Loucy (cell line): Measurements from ENCODE around the gene LY86.

ENCODE experiments used
- H2AFZ ChIP-seq: fragments of 200-600 bp; sonication (generic); 2 replicates; pipeline ENCODE4 v1.6.0; 2016; ENCODE audit warnings: antibody characterized with exemption, mild to moderate bottlenecking, low read length, moderate library complexity
- H3F3A ChIP-seq: fragments of 200-600 bp; 2 replicates; pipeline ENCODE4 v1.6.0; 2016; ENCODE audit warnings: antibody characterized with exemption, low read depth, mild to moderate bottlenecking
- H3K27me3 ChIP-seq: fragments of 200-600 bp; sonication (generic); 2 replicates; pipeline ENCODE4 v1.6.1; 2014; ENCODE audit warnings: low read length, mild to moderate bottlenecking; ENCODE audit not compliant: insufficient read depth, poor library complexity, severe bottlenecking
- H3K36me3 ChIP-seq: fragments of 200-600 bp; sonication (generic); 2 replicates; pipeline ENCODE4 v1.6.1; 2016; ENCODE audit warnings: low read length; ENCODE audit not compliant: insufficient read depth
- H3K4me1 ChIP-seq: fragments of 200-600 bp; sonication (generic); 2 replicates; pipeline ENCODE4 v1.5.1; 2014; ENCODE audit warnings: low read length, mild to moderate bottlenecking; ENCODE audit not compliant: insufficient read depth, poor library complexity, severe bottlenecking
- H3K4me2 ChIP-seq: fragments of 200-600 bp; sonication (generic); 2 replicates; pipeline ENCODE4 v1.6.0; 2014; ENCODE audit warnings: antibody characterized with exemption, low read length, low read depth, mild to moderate bottlenecking; ENCODE audit not compliant: poor library complexity, severe bottlenecking
- H3K4me3 ChIP-seq: fragments of 200-600 bp; sonication (generic); 2 replicates; pipeline ENCODE4 v1.5.1; 2014; ENCODE audit warnings: low read length, mild to moderate bottlenecking, mixed read lengths; ENCODE audit not compliant: poor library complexity, severe bottlenecking
- H3K79me2 ChIP-seq: fragments of 200-600 bp; sonication (generic); 2 replicates; pipeline ENCODE4 v1.6.1; 2014; ENCODE audit warnings: low read length; ENCODE audit not compliant: insufficient read depth
- H3K9ac ChIP-seq: fragments of 200-600 bp; sonication (generic); 2 replicates; pipeline ENCODE4 v1.6.0; 2014; ENCODE audit warnings: mild to moderate bottlenecking, low read depth, low read length, moderate library complexity; ENCODE audit not compliant: poor library complexity, severe bottlenecking
- H3K9me2 ChIP-seq: fragments of 200-600 bp; sonication (generic); replicated peaks from 2 replicates; pipeline ENCODE4 v1.6.1; 2016; ENCODE audit warnings: low read depth, low read length, mixed read lengths
- H3K9me3 ChIP-seq: fragments of 200-600 bp; sonication (generic); 2 replicates; pipeline ENCODE4 v1.6.1; 2014; ENCODE audit warnings: mild to moderate bottlenecking, antibody characterized with exemption, low read length, low read depth; ENCODE audit not compliant: insufficient read depth
- H4K20me1 ChIP-seq: fragments of 200-600 bp; sonication (generic); 2 replicates; pipeline ENCODE4 v1.6.0; 2014; ENCODE audit warnings: antibody characterized with exemption, low read length, mild to moderate bottlenecking; ENCODE audit not compliant: insufficient read depth, poor library complexity, severe bottlenecking
- CTCF ChIP-seq: fragments of 200-600 bp; sonication (generic); conservative IDR thresholded peaks from 2 replicates; pipeline ENCODE4 v1.5.1; 2014; ENCODE audit warnings: mild to moderate bottlenecking, antibody characterized with exemption, low read length
- EZH2phosphoT487 ChIP-seq: fragments of 200-600 bp; IDR thresholded peaks from 2 replicates; pipeline ENCODE4 v1.6.1; 2018; ENCODE audit warnings: antibody characterized with exemption, mild to moderate bottlenecking, moderate library complexity, borderline replicate concordance

The LY86 gene

DNA sequence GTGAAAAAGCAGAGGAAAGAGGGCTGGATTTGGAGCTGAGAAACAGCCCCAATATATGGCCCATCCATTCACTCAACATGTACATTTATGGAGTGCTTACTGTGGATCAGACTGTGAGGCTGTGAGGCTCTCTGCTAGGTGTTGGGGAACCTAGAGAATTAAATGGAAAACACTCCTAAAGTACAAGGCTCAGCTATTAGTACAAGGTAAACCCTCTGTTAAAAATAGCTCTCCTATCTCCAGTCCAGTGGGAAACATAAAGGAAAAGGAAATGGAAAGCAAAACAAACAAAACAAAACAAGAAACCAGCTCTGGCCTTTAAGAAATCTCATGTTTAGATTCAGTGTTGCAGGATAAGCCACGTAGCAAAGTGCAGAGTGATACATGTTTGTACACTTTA lies 35.0 kb downstream of the LY86 start:
- no peaks in the 10 kb centered on the region for H3K9me2 ChIP-seq
- H3K27me3 ChIP-seq: no peaks in the 10 kb centered on the region
- peaks cover 15% of the 10 kb centered on the region for H3K4me1 ChIP-seq
- H3F3A ChIP-seq: no peaks in the 10 kb centered on the region
- H3K36me3 ChIP-seq: no peaks in the 10 kb centered on the region
- H2AFZ ChIP-seq: no peak overlapping the region
- no peaks in the 10 kb centered on the region for H3K9me3 ChIP-seq
- no peak overlapping the region for H3K4me2 ChIP-seq
- no peaks in the 10 kb centered on the region for H4K20me1 ChIP-seq
- H3K9ac ChIP-seq: no peak overlapping the region
- H3K79me2 ChIP-seq: no peaks in the 10 kb centered on the region
- H3K4me3 ChIP-seq: no peak overlapping the region
- TF ChIP-seq CTCF (no peak), EZH2phosphoT487 (no peak)

GRCh38 chr6:6624269-6624990 lies 35.9 kb downstream of the LY86 start:
- no peak overlapping the region for H3K9ac ChIP-seq
- H3K9me3 ChIP-seq: no peaks in the 10 kb centered on the region
- no peaks in the 10 kb centered on the region for H3F3A ChIP-seq
- H2AFZ ChIP-seq: no peak overlapping the region
- peaks cover 7% of the 10 kb centered on the region for H3K4me1 ChIP-seq
- H3K36me3 ChIP-seq: no peaks in the 10 kb centered on the region
- no peaks in the 10 kb centered on the region for H3K27me3 ChIP-seq
- H3K4me2 ChIP-seq: no peak overlapping the region
- no peak overlapping the region for H3K4me3 ChIP-seq
- TF ChIP-seq EZH2phosphoT487: no peak
- H4K20me1 ChIP-seq: no peaks in the 10 kb centered on the region
- H3K79me2 ChIP-seq: no peaks in the 10 kb centered on the region
- H3K9me2 ChIP-seq: no peaks in the 10 kb centered on the region

- Histone ChIP-seq H3K9me2 (no peaks in the 10 kb centered on the region), H3K9me3 (no peaks in the 10 kb centered on the region), H3K4me2 (no peak overlapping the region), H3F3A (no peaks in the 10 kb centered on the region), H3K27me3 (no peaks in the 10 kb centered on the region), H2AFZ (no peak overlapping the region), H3K79me2 (no peaks in the 10 kb centered on the region), H3K4me3 (no peak overlapping the region), H3K36me3 (no peaks in the 10 kb centered on the region), H3K4me1 (no peaks in the 10 kb centered on the region), H4K20me1 (no peaks in the 10 kb centered on the region), H3K9ac (no peak overlapping the region)
- TF ChIP-seq CTCF: no peak
- TF ChIP-seq EZH2phosphoT487: no peak
These were observed 37.7 kb downstream of the LY86 start for GRCh38 chr6:6626187-6626586.

- Histone ChIP-seq H3K36me3 (no peaks in the 10 kb centered on the region), H3K9ac (no peak overlapping the region), H3K9me3 (no peaks in the 10 kb centered on the region), H3K27me3 (no peaks in the 10 kb centered on the region), H3K9me2 (no peaks in the 10 kb centered on the region), H4K20me1 (no peaks in the 10 kb centered on the region), H2AFZ (no peak overlapping the region), H3K79me2 (no peaks in the 10 kb centered on the region), H3F3A (no peaks in the 10 kb centered on the region), H3K4me3 (no peak overlapping the region), H3K4me2 (no peak overlapping the region), H3K4me1 (peaks cover 4% of the 10 kb centered on the region)
- TF ChIP-seq EZH2phosphoT487 (no peak), CTCF (no peak)
These were observed 40.9 kb downstream of the LY86 start for GRCh38 chr6:6629402-6629801.
